Calu3 (cell line): Measurements from ENCODE around the gene NCOR1. TPM values are rescaled to one million over a fixed set of nuclear protein-coding genes. Genes with fewer than 3 reads are reported as not detected.

Source experiments
- BruUV-seq: library from RNA; stranded (reverse); fragments of 400-500 nt; replicated peaks from 2 replicates; lab custom pipeline; 2021; lab: Mats Ljungman, UMichigan
- CTCF ChIA-PET: fragments of 300-600 bp; sonication (Branson Sonifier 250); formaldehyde crosslinking; loops from one replicate; lab custom pipeline; 2022; ENCODE audit warnings: antibody characterized with exemption; lab: Charles Lee
- DNase-seq: peaks from one replicate; pipeline ENCODE4 v3.0.0; 2022
- H3K27ac Mint-ChIP-seq: one replicate; pipeline ENCODE4 v1.8.0; 2022; ENCODE audit warnings: mixed read lengths; ENCODE audit not compliant: unreplicated experiment
- H3K27me3 Mint-ChIP-seq: one replicate; pipeline ENCODE4 v1.8.0; 2022; ENCODE audit warnings: mixed read lengths; ENCODE audit not compliant: unreplicated experiment
- H3K36me3 Mint-ChIP-seq: one replicate; pipeline ENCODE4 v1.8.0; 2022; ENCODE audit warnings: mild to moderate bottlenecking, moderate library complexity, mixed read lengths; ENCODE audit not compliant: insufficient read depth, unreplicated experiment
- H3K4me1 Mint-ChIP-seq: one replicate; pipeline ENCODE4 v1.8.0; 2022; ENCODE audit warnings: mild to moderate bottlenecking, low read depth, mixed read lengths; ENCODE audit not compliant: unreplicated experiment
- H3K4me3 Mint-ChIP-seq: one replicate; pipeline ENCODE4 v1.8.0; 2022; ENCODE audit warnings: mild to moderate bottlenecking, low read depth, moderate library complexity, mixed read lengths; ENCODE audit not compliant: unreplicated experiment
- H3K9me3 Mint-ChIP-seq: one replicate; pipeline ENCODE4 v1.8.0; 2022; ENCODE audit warnings: low read depth, mixed read lengths; ENCODE audit not compliant: unreplicated experiment
- CTCF ChIP-seq: fragments of 200-600 bp; IDR thresholded peaks from one replicate; pipeline ENCODE4 v1.8.0; 2022; ENCODE audit warnings: antibody characterized with exemption; ENCODE audit not compliant: unreplicated experiment
- intact Hi-C: fragments of 100-400 bp; cut with micrococcal nuclease; formaldehyde crosslinking; loops from one replicate; pipeline ENCODE4 v1.10.0; 2022; ENCODE audit not compliant: unreplicated experiment
- total RNA-seq: library from RNA; stranded (reverse); gene quantifications from 2 replicates; pipeline ENCODE4 v1.2.3, GENCODE V29; 2022

Gene NCOR1
- total RNA-seq, 1 experiment from 2014 or later, result 84.0 TPM

GRCh38 chr17:16108871-16109270 is 106.5 kb downstream of the NCOR1 start:
- Mint-ChIP-seq H3K4me3 (no peak overlapping the region), H3K9me3 (no peaks in the 10 kb centered on the region), H3K4me1 (no peaks in the 10 kb centered on the region), H3K27ac (no peak overlapping the region), H3K36me3 (peaks cover 28% of the 10 kb centered on the region), H3K27me3 (no peaks in the 10 kb centered on the region)
- TF ChIP-seq CTCF, result no peak
- BruUV-seq, result no TSS peak
- no peak for DNase-seq
- intact Hi-C loops, result no loop called here
- CTCF ChIA-PET, result no interaction called here

GRCh38 chr17:16108386-16108785 is 106.9 kb downstream of the NCOR1 start:
- no TSS peak for BruUV-seq
- intact Hi-C loops, result no loop called here
- TF ChIP-seq CTCF, result no peak
- CTCF ChIA-PET, result no interaction called here
- Mint-ChIP-seq H3K36me3 (peaks cover 26% of the 10 kb centered on the region), H3K4me3 (no peak overlapping the region), H3K27me3 (no peaks in the 10 kb centered on the region), H3K4me1 (no peaks in the 10 kb centered on the region), H3K9me3 (no peaks in the 10 kb centered on the region), H3K27ac (no peak overlapping the region)
- no peak for DNase-seq

- no TSS peak for BruUV-seq
- H3K9me3 Mint-ChIP-seq, result no peaks in the 10 kb centered on the region
- H3K4me3 Mint-ChIP-seq, result no peak overlapping the region
- H3K4me1 Mint-ChIP-seq, result no peaks in the 10 kb centered on the region
- peaks cover 26% of the 10 kb centered on the region for H3K36me3 Mint-ChIP-seq
- intact Hi-C loops, result no loop called here
- no peak overlapping the region for H3K27ac Mint-ChIP-seq
- H3K27me3 Mint-ChIP-seq, result no peaks in the 10 kb centered on the region
- CTCF ChIA-PET, result no interaction called here
- DNase-seq, result no peak
- TF ChIP-seq CTCF, result no peak
Measured at GRCh38 chr17:16107165-16107770, 108.1 kb downstream of the NCOR1 start.

- intact Hi-C loops, result no loop called here
Measured at GRCh38 chr17:16106161-16106891, 109.0 kb downstream of the NCOR1 start.

More at GRCh38 chr17:16106161-16106891, 109.0 kb downstream of the NCOR1 start:
- Mint-ChIP-seq H3K27me3 (no peaks in the 10 kb centered on the region), H3K27ac (no peak overlapping the region), H3K9me3 (no peaks in the 10 kb centered on the region), H3K36me3 (peaks cover 29% of the 10 kb centered on the region), H3K4me3 (no peak overlapping the region), H3K4me1 (no peaks in the 10 kb centered on the region)
- no TSS peak for BruUV-seq
- CTCF ChIA-PET, result no interaction called here
- TF ChIP-seq CTCF, result no peak
- no peak for DNase-seq
